Kidney (tissue), 14 donors: ENCODE measurements around the gene RABGAP1. TPM values are rescaled to one million over a fixed set of nuclear protein-coding genes. Genes with fewer than 3 reads are reported as not detected.
A peak's percentile ranks its signal among the peaks of the same experiment; 100 is the strongest.

Experiments used
- DNase-seq, 5 donors: peaks; one replicate each; pipeline ENCODE4 v3.0.0-alpha.2; 2013 to 2020
- FAIRE-seq: peaks from 2 replicates; lab custom pipeline; 2012; peaks lifted over from hg19 to GRCh38; lab: Jason Lieb, UNC
- H3K27ac ChIP-seq, 2 donors: one replicate each; pipeline ENCODE4 v1.7.0; 2013; ENCODE audit warnings: low read depth in 2 of 2, low read length in 2 of 2, inconsistent platforms in 1 of 2
- H3K27me3 ChIP-seq: one replicate; pipeline ENCODE4 v1.7.1; 2013; ENCODE audit warnings: low read length, inconsistent platforms; ENCODE audit not compliant: control insufficient read depth, insufficient read depth
- H3K36me3 ChIP-seq, 3 donors: one replicate each; pipeline versions ENCODE4 v1.7.0 to v1.7.1; 2013; ENCODE audit warnings: low read length in 3 of 3, control low read depth in 1 of 3, inconsistent platforms in 1 of 3; ENCODE audit not compliant: insufficient read depth in 3 of 3, control insufficient read depth in 2 of 3
- H3K4me1 ChIP-seq, 3 donors: one replicate each; pipeline versions ENCODE4 v1.7.0 to v1.7.1; 2013; ENCODE audit warnings: low read length in 3 of 3, inconsistent platforms in 1 of 3, low read depth in 1 of 3; ENCODE audit not compliant: control insufficient read depth in 2 of 3, insufficient read depth in 2 of 3
- H3K4me3 ChIP-seq, 3 donors: one replicate each; pipeline versions ENCODE4 v1.7.0 to v1.8.1; 2013; ENCODE audit warnings: low read length in 3 of 3, control low read depth in 1 of 3, inconsistent platforms in 1 of 3
- H3K9ac ChIP-seq, 3 donors: one replicate each; pipeline versions ENCODE4 v1.7.0 to v1.7.1; 2013; ENCODE audit warnings: low read length in 3 of 3, control low read depth in 1 of 3, inconsistent platforms in 1 of 3
- H3K9me3 ChIP-seq, 3 donors: one replicate each; pipeline versions ENCODE4 v1.7.0 to v1.7.1; 2013; ENCODE audit warnings: low read length in 3 of 3, control low read depth in 1 of 3, inconsistent platforms in 1 of 3; ENCODE audit not compliant: control insufficient read depth in 2 of 3, insufficient read depth in 1 of 3
- CTCF ChIP-seq: IDR thresholded peaks from 3 replicates; pipeline ENCODE4 v1.5.1; 2012; ENCODE audit warnings: mild to moderate bottlenecking, moderate library complexity, borderline replicate concordance; ENCODE audit not compliant: insufficient read depth; ENCODE audit errors: extremely low read depth
- intact Hi-C: fragments of 100-400 bp; cut with DNase I; formaldehyde crosslinking; loops from one replicate; pipeline ENCODE4 v1.11.1; 2022
- polyA plus RNA-seq: library from polyadenylated mRNA; stranded (reverse); fragments of 350-450 nt; fragmentation: Illumina TruSeq; extraction: RNeasy Lipid Tissue Mini Kit (QIAGEN cat#74804); gene quantifications from one replicate; pipeline ENCODE4 v1.2.3, GENCODE V29; 2014; ENCODE audit warnings: low read depth, low replicate concordance; ENCODE audit not compliant: insufficient read depth
- total RNA-seq: library from RNA; stranded (reverse); fragmentation: NEBNext Ultra II Directional; extraction: Animal tissue kit (Norgen Biotek cat#: 25700); gene quantifications from one replicate; pipeline ENCODE4 v1.2.1, GENCODE V29; 2021
- donor health status: control.
- donor health status: control.
- donor health status: control.
- donor health status: control.
- donor health status: control.
- donor health status: DM: yes; HTN: yes; CAD: no.
- donor health status: Normal renal cell carcinoma (clear cell type).

Gene RABGAP1
- total and polyA plus RNA-seq, 2 donors from 2014 or later: 13.7 to 61.1 TPM

GRCh38 chr9:123090198-123090896, 149.5 kb downstream of the RABGAP1 start:
- H3K27ac ChIP-seq: no peak overlapping the region
- no peak for DNase-seq
- intact Hi-C loops: no loop called here
- H3K36me3 ChIP-seq: peaks cover 4 to 19% (median 17%) of the 10 kb centered on the region in 3 donors
- FAIRE-seq: no peak
- no peaks in the 10 kb centered on the region for H3K27me3 ChIP-seq
- peaks cover 0 to 16% (median 0%) of the 10 kb centered on the region in 3 donors for H3K4me1 ChIP-seq
- H3K4me3 ChIP-seq: no peak overlapping the region
- H3K9me3 ChIP-seq: no peaks in the 10 kb centered on the region
- TF ChIP-seq CTCF: no peak
- no peak overlapping the region for H3K9ac ChIP-seq

GRCh38 chr9:123090956-123091355, 150.1 kb downstream of the RABGAP1 start:
- no peak for TF ChIP-seq CTCF
- Histone ChIP-seq H3K4me3 (no peak overlapping the region), H3K9me3 (no peaks in the 10 kb centered on the region), H3K36me3 (peaks cover 4 to 19% (median 17%) of the 10 kb centered on the region in 3 donors), H3K27me3 (no peaks in the 10 kb centered on the region), H3K9ac (no peak overlapping the region), H3K27ac (no peak overlapping the region), H3K4me1 (peaks cover 0 to 16% (median 0%) of the 10 kb centered on the region in 3 donors)
- FAIRE-seq (no peak), DNase-seq (no peak)
- intact Hi-C loops: no loop called here

- Histone ChIP-seq H3K36me3 (peaks cover 4 to 23% (median 19%) of the 10 kb centered on the region in 3 donors), H3K9me3 (no peaks in the 10 kb centered on the region), H3K27ac (peak overlapping the region in 1 of 2 donors; percentile 5), H3K27me3 (no peaks in the 10 kb centered on the region), H3K9ac (no peak overlapping the region), H3K4me3 (no peak overlapping the region), H3K4me1 (peaks cover 0 to 16% (median 0%) of the 10 kb centered on the region in 3 donors)
- intact Hi-C loops: no loop called here
- DNase-seq (no peak), FAIRE-seq (no peak)
- TF ChIP-seq CTCF: no peak
These were observed 150.6 kb downstream of the RABGAP1 start for GRCh38 chr9:123091459-123091858.
